OCI-LY7 (cell line): ENCODE results near the gene DOK4. TPM values are rescaled to one million over a fixed set of nuclear protein-coding genes. Genes with fewer than 3 reads are reported as not detected.
A peak's percentile ranks its signal among the peaks of the same experiment; 100 is the strongest.

ENCODE experiments used
- BruUV-seq: library from RNA; stranded (reverse); fragments of 400-500 nt; replicated peaks from 2 replicates; lab custom pipeline; 2021; lab: Mats Ljungman, UMichigan
- CTCF ChIA-PET: fragments of 300-600 bp; sonication (Branson Sonifier 250); formaldehyde crosslinking; loops from one replicate; lab custom pipeline; 2022; ENCODE audit warnings: antibody characterized with exemption; ENCODE audit not compliant: unreplicated experiment; lab: Charles Lee
- POLR2A ChIA-PET: fragments of 300-600 bp; sonication (Branson Sonifier 250); formaldehyde crosslinking; loops from one replicate; lab custom pipeline; 2022; ENCODE audit warnings: antibody characterized with exemption; lab: Charles Lee
- DNase-seq: peaks from one replicate; pipeline ENCODE4 v3.0.0-alpha.2; 2015; ENCODE audit warnings: low spot score
- H2AFZ ChIP-seq: fragments of 200-600 bp; sonication (generic), shearing (Covaris generic); 2 replicates; pipeline ENCODE4 v1.6.1; 2014; ENCODE audit warnings: mild to moderate bottlenecking, antibody characterized with exemption, low read length, moderate library complexity
- H3K27ac ChIP-seq: fragments of 200-600 bp; sonication (generic); 2 replicates; pipeline ENCODE4 v1.5.1; 2014; ENCODE audit warnings: mixed run types, low read depth, mild to moderate bottlenecking, moderate library complexity, low read length, inconsistent platforms; ENCODE audit not compliant: poor library complexity, severe bottlenecking
- H3K36me3 ChIP-seq: fragments of 200-600 bp; sonication (generic); 2 replicates; pipeline ENCODE4 v1.6.1; 2014; ENCODE audit warnings: mild to moderate bottlenecking, antibody characterized with exemption, low read length, moderate library complexity, mixed read lengths; ENCODE audit not compliant: insufficient read depth
- H3K4me1 ChIP-seq: fragments of 200-600 bp; sonication (generic); 2 replicates; pipeline ENCODE4 v1.5.1; 2014; ENCODE audit warnings: mild to moderate bottlenecking, low read length; ENCODE audit not compliant: insufficient read depth, poor library complexity, severe bottlenecking
- H3K4me2 ChIP-seq: fragments of 200-600 bp; sonication (generic); 2 replicates; pipeline ENCODE4 v1.6.1; 2014; ENCODE audit warnings: mild to moderate bottlenecking, low read length
- H3K4me3 ChIP-seq: fragments of 200-600 bp; sonication (generic); 2 replicates; pipeline ENCODE4 v1.5.1; 2014; ENCODE audit warnings: mild to moderate bottlenecking, low read depth, low read length; ENCODE audit not compliant: poor library complexity, severe bottlenecking
- H3K79me2 ChIP-seq: fragments of 200-600 bp; sonication (generic); 2 replicates; pipeline ENCODE4 v1.6.1; 2016; ENCODE audit warnings: low read depth, mild to moderate bottlenecking, low read length, moderate library complexity, mixed read lengths; ENCODE audit not compliant: insufficient read depth
- H3K9me2 ChIP-seq: fragments of 200-600 bp; sonication (generic); 2 replicates; pipeline ENCODE4 v1.6.1; 2016; ENCODE audit warnings: mild to moderate bottlenecking, low read length, mixed read lengths; ENCODE audit not compliant: insufficient read depth
- H3K9me3 ChIP-seq: fragments of 200-600 bp; sonication (generic); 2 replicates; pipeline ENCODE4 v1.6.1; 2014; ENCODE audit warnings: mild to moderate bottlenecking, mixed run types, low read length, mixed read lengths
- H4K20me1 ChIP-seq: fragments of 200-600 bp; sonication (generic); 2 replicates; pipeline ENCODE4 v1.6.1; 2014; ENCODE audit warnings: mild to moderate bottlenecking, antibody characterized with exemption, low read length, moderate library complexity, mixed read lengths; ENCODE audit not compliant: insufficient read depth
- CTCF ChIP-seq: fragments of 200-600 bp; sonication (generic); conservative IDR thresholded peaks from 2 replicates; pipeline ENCODE4 v1.5.1; 2014; ENCODE audit warnings: mild to moderate bottlenecking, antibody characterized with exemption, low read length, moderate library complexity, mixed read lengths
- EZH2phosphoT487 ChIP-seq: fragments of 200-600 bp; sonication (generic); IDR thresholded peaks from 2 replicates; pipeline ENCODE4 v1.6.1; 2018; ENCODE audit warnings: low read depth, borderline replicate concordance, mild to moderate bottlenecking, mixed run types, antibody characterized with exemption, low read length, moderate library complexity, mixed read lengths
- intact Hi-C: fragments of 100-400 bp; cut with micrococcal nuclease; formaldehyde crosslinking; loops from one replicate; pipeline ENCODE4 v1.10.0; 2022; ENCODE audit not compliant: unreplicated experiment
- total RNA-seq, 2 experiments: library from RNA; depleted of rRNA in 1 of 2; stranded (reverse); fragments of >200 nt in 1 of 2; shearing (Covaris generic) in 1 of 2; gene quantifications; 2 replicates each; pipeline ENCODE4 v1.2.3, GENCODE V29; 2014 to 2022

DOK4 gene
- total RNA-seq, 2 experiments from 2014 or later, result 0.09 to 1.0 TPM

- H3K4me1 ChIP-seq, result peaks cover 69% of the 10 kb centered on the region
- H4K20me1 ChIP-seq, result no peaks in the 10 kb centered on the region
- no peak for DNase-seq
- no peaks in the 10 kb centered on the region for H3K36me3 ChIP-seq
- H3K4me3 ChIP-seq, result no peak overlapping the region
- TF ChIP-seq CTCF (no peak), EZH2phosphoT487 (no peak)
- no peak overlapping the region for H2AFZ ChIP-seq
- no peaks in the 10 kb centered on the region for H3K79me2 ChIP-seq
- POLR2A ChIA-PET, result interaction anchor here (1.5 kb wide), 1 partner anchor 9 kb away, joined by 3 read pairs; no protein-coding TSS in a partner anchor
- no TSS peak for BruUV-seq
- H3K4me2 ChIP-seq, result peak overlapping the region; percentile 45; the same call in 1 of the 2 replicates
- no peak overlapping the region for H3K27ac ChIP-seq
- H3K9me3 ChIP-seq, result no peaks in the 10 kb centered on the region
- CTCF ChIA-PET, result interaction anchor here (0.6 kb wide), 1 partner anchor 9 kb away, joined by 3 read pairs; no protein-coding TSS in a partner anchor
- H3K9me2 ChIP-seq, result no peaks in the 10 kb centered on the region
- intact Hi-C loops, result no loop called here
Measured at GRCh38 chr16:57531635-57532265, 45.5 kb upstream of the DOK4 start.

GRCh38 chr16:57531253-57531575 lies 44.9 kb upstream of the DOK4 start:
- POLR2A ChIA-PET, result interaction anchor here (1.5 kb wide), 1 partner anchor 10 kb away, joined by 3 read pairs; no protein-coding TSS in a partner anchor
- 0 out of 2 replicates have a peak overlapping the region, but pooled peaks have one; percentile 55 for H3K4me2 ChIP-seq

More at GRCh38 chr16:57531253-57531575, 44.9 kb upstream of the DOK4 start:
- Histone ChIP-seq H3K36me3 (no peaks in the 10 kb centered on the region), H3K4me1 (peaks cover 66% of the 10 kb centered on the region), H3K9me3 (no peaks in the 10 kb centered on the region), H2AFZ (no peak overlapping the region), H3K79me2 (no peaks in the 10 kb centered on the region), H3K4me3 (no peak overlapping the region), H3K27ac (no peak overlapping the region), H3K9me2 (no peaks in the 10 kb centered on the region), H4K20me1 (no peaks in the 10 kb centered on the region)
- CTCF ChIA-PET, result no interaction called here
- DNase-seq, result no peak
- intact Hi-C loops, result no loop called here
- BruUV-seq, result no TSS peak
- TF ChIP-seq EZH2phosphoT487, result no peak
- TF ChIP-seq CTCF, result no peak
